Fibroblast of skin of scalp (primary cell): ENCODE data around the gene SLX9.

Source experiments
- DNase-seq: peaks from one replicate; pipeline ENCODE4 v3.0.0-alpha.2; 2013

Gene SLX9

GRCh38 chr21:44930543-44930981 lies 9.3 kb upstream of the SLX9 start:
- DNase-seq = peak; percentile 38

- peak; percentile 60 for DNase-seq
These were observed 8.7 kb upstream of the SLX9 start for GRCh38 chr21:44931137-44931500.

GRCh38 chr21:44931501-44932407 lies 8.1 kb upstream of the SLX9 start:
- DNase-seq = no peak

GRCh38 chr21:44932408-44933181 lies 7.2 kb upstream of the SLX9 start:
- peak; percentile 38 for DNase-seq

GRCh38 chr21:44933199-44933917 lies 6.5 kb upstream of the SLX9 start:
- DNase-seq = no peak

- DNase-seq = no peak
These were observed 5.9 kb upstream of the SLX9 start for GRCh38 chr21:44933918-44934260.

GRCh38 chr21:44934276-44934675 lies 5.6 kb upstream of the SLX9 start:
- DNase-seq = no peak

- DNase-seq = no peak
These were observed 4.9 kb upstream of the SLX9 start for GRCh38 chr21:44934797-44935532.

GRCh38 chr21:44935533-44935927 lies 4.3 kb upstream of the SLX9 start:
- DNase-seq = no peak

GRCh38 chr21:44938772-44939531 lies 877 bp upstream of the SLX9 start:
- no peak for DNase-seq

- no peak for DNase-seq
These were observed 345 bp downstream of the SLX9 start for GRCh38 chr21:44940116-44940631.

- DNase-seq = no peak
These were observed 1.7 kb downstream of the SLX9 start for GRCh38 chr21:44941567-44941966.

GRCh38 chr21:44942566-44942965 lies 2.7 kb downstream of the SLX9 start:
- DNase-seq = no peak

- no peak for DNase-seq
These were observed 3.3 kb downstream of the SLX9 start for GRCh38 chr21:44943005-44943685.

GRCh38 chr21:44943686-44944550 lies 4.1 kb downstream of the SLX9 start:
- no peak for DNase-seq

- DNase-seq = no peak
These were observed 4.8 kb downstream of the SLX9 start for GRCh38 chr21:44944596-44944995.

GRCh38 chr21:44946254-44947041 lies 6.6 kb downstream of the SLX9 start:
- no peak for DNase-seq

GRCh38 chr21:44947111-44947929 lies 7.5 kb downstream of the SLX9 start:
- DNase-seq = no peak
